GM21423 (cell line): Measurements from ENCODE around the gene SULT2B1.
"Not testable (repeated sequence)": the region's sequence is repeated elsewhere in the genome, so short reads cannot be mapped to it uniquely, and the experiment has no call there.

Experiments
- ATAC-seq: cut with Tn5 transposase; IDR thresholded peaks from one replicate; pipeline ENCODE4 v1.9.1; 2021; ENCODE audit warnings: mild to moderate bottlenecking, moderate library complexity; ENCODE audit not compliant: unreplicated experiment

The SULT2B1 gene

GRCh38 chr19:48556825-48557224, 4.9 kb downstream of the SULT2B1 start:
- ATAC-seq, result no peak

GRCh38 chr19:48558018-48558684, 6.2 kb downstream of the SULT2B1 start:
- ATAC-seq, result no peak

- ATAC-seq, result no peak
Observed at GRCh38 chr19:48560095-48560530, 8.1 kb downstream of the SULT2B1 start.

- ATAC-seq, result no peak
Observed at GRCh38 chr19:48561412-48561811, 9.4 kb downstream of the SULT2B1 start.

- no peak for ATAC-seq
Observed at GRCh38 chr19:48565090-48565489, 13.1 kb downstream of the SULT2B1 start.

GRCh38 chr19:48568345-48568886, 16.4 kb downstream of the SULT2B1 start:
- ATAC-seq, result no peak

- ATAC-seq, result no peak
Observed at GRCh38 chr19:48569814-48570213, 17.8 kb downstream of the SULT2B1 start.

GRCh38 chr19:48571378-48572162, 19.6 kb downstream of the SULT2B1 start:
- no peak for ATAC-seq

GRCh38 chr19:48573163-48573505, 21.2 kb downstream of the SULT2B1 start:
- ATAC-seq, result no peak

- ATAC-seq, result no peak
Observed at GRCh38 chr19:48575931-48576622, 24.1 kb downstream of the SULT2B1 start.

GRCh38 chr19:48577908-48578307, 25.9 kb downstream of the SULT2B1 start:
- not testable (repeated sequence) for ATAC-seq

GRCh38 chr19:48578891-48579290, 26.9 kb downstream of the SULT2B1 start:
- no peak for ATAC-seq

GRCh38 chr19:48582168-48582567, 30.2 kb downstream of the SULT2B1 start:
- no peak for ATAC-seq

GRCh38 chr19:48587387-48587786, 35.4 kb downstream of the SULT2B1 start:
- no peak for ATAC-seq

- ATAC-seq, result no peak
Observed at GRCh38 chr19:48588670-48589401, 36.9 kb downstream of the SULT2B1 start.

- ATAC-seq, result no peak
Observed at GRCh38 chr19:48591021-48591420, 39.0 kb downstream of the SULT2B1 start.

- ATAC-seq, result no peak
Observed at GRCh38 chr19:48595171-48595570, 43.2 kb downstream of the SULT2B1 start.

- no peak for ATAC-seq
Observed at GRCh38 chr19:48595833-48596232, 43.9 kb downstream of the SULT2B1 start.

GRCh38 chr19:48596237-48596636, 44.3 kb downstream of the SULT2B1 start:
- ATAC-seq, result no peak

GRCh38 chr19:48596679-48597465, 44.9 kb downstream of the SULT2B1 start:
- ATAC-seq, result no peak
